ENCODE data around the gene TOMM22.

TOMM22 gene

DNA sequence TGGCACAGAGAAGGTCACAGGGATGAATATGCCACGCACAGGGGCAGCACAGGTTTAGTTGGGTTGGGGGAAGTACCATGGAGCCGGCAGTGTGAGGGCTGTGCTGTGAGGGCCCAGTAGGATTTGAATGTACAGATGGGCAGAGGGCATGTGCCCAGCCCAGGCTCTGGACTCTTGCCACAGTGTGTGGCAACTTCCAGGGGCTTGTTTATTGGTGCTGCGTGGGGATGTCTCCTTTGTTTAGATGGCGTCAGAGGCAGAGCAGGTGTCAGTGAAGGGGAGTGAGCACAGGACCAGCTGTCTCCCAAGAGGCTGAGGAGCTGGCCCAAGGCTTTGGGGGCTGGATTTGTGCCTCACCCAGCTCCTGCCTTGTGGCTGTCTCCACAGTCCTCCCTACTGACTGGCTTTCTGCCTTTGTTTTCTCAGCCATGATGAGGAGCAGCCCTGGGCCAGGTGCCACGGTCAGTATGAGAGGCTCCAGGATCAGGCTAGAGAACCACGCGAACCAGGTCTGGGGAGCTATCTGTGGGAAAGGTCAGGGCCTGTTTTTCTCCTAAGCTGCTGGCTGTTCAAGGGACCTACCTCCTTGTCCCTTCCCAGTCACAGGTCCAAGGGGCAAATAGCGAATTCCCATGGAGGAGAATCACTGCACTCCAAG lies 52.1 kb downstream of the TOMM22 start:
- no peak for DNase-seq (ENCODE audit: low read depth in 3 of 3)

GRCh38 chr22:38734421-38735100 lies 52.8 kb downstream of the TOMM22 start:
- DNase-seq (ENCODE audit: low read depth in 3 of 3): no peak
